HPDE6-E6E7 (cell line): ENCODE results near the gene SYT1.

ENCODE experiments used
- DNase-seq: peaks from one replicate; pipeline ENCODE4 v3.0.0; 2011; ENCODE audit warnings: missing footprints; ENCODE audit errors: extremely low spot score

Gene SYT1

GRCh38 chr12:79056775-79057174 is 192.2 kb downstream of the SYT1 start:
- no peak for DNase-seq

- DNase-seq, result no peak
Measured at GRCh38 chr12:79057540-79057939, 193.0 kb downstream of the SYT1 start.

DNA sequence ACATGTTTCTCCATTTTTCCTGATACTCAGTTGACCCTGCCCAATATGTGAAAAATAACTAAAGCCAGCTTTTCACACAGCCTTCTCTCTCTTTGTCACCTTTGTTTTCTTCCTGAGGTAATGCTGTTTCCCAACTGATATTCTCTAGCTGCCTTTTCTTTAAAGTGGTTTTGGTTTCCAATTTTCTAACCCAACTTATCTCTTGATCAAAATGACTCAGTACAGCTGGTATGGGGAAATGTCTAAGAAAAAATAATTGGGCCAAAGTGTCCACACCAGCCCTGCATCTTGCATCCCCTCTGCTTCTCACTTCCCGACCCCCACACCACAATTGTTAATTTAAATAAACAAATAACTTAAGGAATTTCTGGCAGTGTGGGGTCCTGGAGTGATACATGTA is 193.8 kb downstream of the SYT1 start:
- DNase-seq, result no peak

- no peak for DNase-seq
Measured at GRCh38 chr12:79059557-79059956, 195.0 kb downstream of the SYT1 start.

GRCh38 chr12:79063258-79063657 is 198.7 kb downstream of the SYT1 start:
- DNase-seq, result no peak

DNA sequence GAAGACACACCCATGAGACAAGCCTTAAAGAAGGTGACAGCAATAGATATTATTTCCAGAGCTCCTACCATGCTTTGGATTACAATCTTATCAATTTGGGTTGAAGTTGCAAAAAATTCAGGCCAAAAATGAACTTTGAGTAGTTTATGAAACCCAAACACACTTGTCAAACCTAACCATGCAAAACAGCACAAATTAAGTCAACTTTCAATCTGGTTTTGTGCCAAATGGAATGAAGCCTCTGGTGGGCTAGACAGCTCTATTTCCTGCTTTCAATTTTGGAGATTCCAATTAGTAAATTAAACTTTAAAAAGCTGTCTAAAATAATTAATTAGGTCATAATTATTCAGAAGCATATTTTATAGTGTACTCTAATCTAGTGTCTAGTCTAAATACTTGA is 203.4 kb downstream of the SYT1 start:
- no peak for DNase-seq

DNA sequence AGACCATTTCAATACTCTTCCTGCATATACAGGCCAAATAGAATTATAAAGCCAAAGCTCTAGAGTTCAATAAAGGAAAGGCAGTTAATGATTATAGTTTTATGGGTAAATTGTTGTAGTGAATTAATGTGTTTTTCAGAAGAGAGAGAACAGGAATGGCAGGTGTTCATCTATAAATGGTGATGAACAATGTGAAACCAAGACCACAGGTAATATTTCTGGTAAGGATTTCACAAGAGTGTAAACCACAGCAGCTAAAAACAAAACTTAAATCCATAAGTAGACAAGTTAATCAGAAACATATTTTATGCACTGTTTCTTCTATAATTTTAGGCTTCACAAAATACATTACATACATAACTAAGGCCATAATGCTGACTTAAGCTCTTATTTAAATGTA is 204.4 kb downstream of the SYT1 start:
- DNase-seq, result no peak

GRCh38 chr12:79071498-79071897 is 206.9 kb downstream of the SYT1 start:
- no peak for DNase-seq

GRCh38 chr12:79073506-79073905 is 208.9 kb downstream of the SYT1 start:
- no peak for DNase-seq

GRCh38 chr12:79082595-79082994 is 218.0 kb downstream of the SYT1 start:
- DNase-seq, result no peak

GRCh38 chr12:79083181-79083580 is 218.6 kb downstream of the SYT1 start:
- no peak for DNase-seq

GRCh38 chr12:79085106-79085682 is 220.6 kb downstream of the SYT1 start:
- no peak for DNase-seq

DNA sequence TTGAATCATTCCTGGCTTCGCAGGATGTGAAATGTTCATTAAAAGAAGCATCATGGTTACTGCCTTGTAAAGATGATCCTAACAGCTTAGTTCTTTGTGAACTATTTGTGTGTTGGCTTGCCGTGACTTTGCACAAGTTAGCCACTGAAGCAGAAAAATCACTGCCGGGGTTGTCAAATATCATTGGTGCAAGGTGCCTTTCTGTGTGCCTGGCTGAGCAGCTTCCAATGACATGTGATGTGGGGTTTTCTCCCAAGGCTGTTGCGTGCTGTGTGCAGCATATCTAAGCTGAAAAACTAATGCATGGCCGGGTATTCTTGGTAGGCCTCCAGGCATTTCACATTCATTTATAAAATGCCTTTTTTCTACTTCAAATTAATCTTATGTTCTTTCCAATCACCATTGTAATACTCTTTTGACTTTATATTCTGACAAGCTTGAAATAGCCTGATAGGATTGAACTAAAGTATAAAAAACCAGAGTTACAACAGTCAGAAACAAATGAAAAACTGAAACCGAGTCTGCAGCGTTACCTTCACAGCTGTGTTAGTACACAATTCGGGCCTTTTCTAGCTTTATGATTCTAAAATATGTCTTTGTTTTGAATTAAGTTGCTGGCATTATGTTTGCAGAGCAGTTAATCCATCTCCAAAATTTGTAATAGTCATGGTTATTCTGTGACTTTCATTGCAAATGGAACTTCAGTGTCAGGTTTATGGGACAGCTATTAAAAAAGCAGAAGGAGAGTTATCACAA is 222.1 kb downstream of the SYT1 start:
- DNase-seq, result no peak

DNA sequence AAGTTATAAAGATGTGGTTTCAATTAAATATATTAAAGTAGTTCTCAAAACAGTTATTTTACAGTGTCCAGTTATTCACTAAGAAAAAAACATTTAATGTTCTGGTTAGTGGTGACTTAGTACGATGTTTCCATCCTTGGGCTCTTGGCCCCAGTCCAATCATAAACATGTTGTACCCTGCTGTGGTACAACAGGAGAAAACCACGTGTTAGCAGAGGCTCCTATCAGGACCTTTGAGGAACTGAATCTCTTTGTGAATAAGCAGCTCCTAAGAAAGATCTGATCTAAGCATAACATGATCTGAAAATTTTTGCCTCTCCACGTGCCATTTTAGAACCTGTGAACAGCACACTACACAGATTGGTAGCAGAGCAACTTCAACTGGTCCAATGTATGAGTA is 234.0 kb downstream of the SYT1 start:
- DNase-seq, result no peak

DNA sequence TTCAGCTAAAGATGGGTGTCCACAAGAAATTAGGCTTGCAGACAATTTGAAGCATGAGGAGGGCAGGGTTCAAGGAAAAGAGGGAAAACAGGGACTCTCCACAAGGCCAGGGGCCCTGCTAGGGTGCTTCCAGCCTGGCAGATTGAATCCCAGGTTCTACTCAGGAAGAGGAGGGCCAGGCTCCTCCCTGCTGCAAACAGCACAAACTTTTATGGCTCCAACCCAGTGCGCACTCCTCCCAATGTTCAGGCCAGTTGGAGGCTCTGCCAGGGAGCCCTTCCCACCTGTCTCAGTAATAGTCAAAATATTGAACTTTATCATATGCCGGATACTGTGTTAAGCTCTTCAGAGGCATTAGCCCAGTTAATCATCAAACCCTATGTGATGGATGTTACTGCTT is 244.4 kb downstream of the SYT1 start:
- DNase-seq, result no peak

- DNase-seq, result no peak
Measured at GRCh38 chr12:79114896-79115295, 250.3 kb downstream of the SYT1 start.

- no peak for DNase-seq
Measured at GRCh38 chr12:79115743-79116142, 251.2 kb downstream of the SYT1 start.

GRCh38 chr12:79119796-79120195 is 255.2 kb downstream of the SYT1 start:
- DNase-seq, result no peak

- DNase-seq, result peak; percentile 11
Measured at GRCh38 chr12:79121486-79121885, 256.9 kb downstream of the SYT1 start.

- DNase-seq, result no peak
Measured at GRCh38 chr12:79124385-79124784, 259.8 kb downstream of the SYT1 start.

DNA sequence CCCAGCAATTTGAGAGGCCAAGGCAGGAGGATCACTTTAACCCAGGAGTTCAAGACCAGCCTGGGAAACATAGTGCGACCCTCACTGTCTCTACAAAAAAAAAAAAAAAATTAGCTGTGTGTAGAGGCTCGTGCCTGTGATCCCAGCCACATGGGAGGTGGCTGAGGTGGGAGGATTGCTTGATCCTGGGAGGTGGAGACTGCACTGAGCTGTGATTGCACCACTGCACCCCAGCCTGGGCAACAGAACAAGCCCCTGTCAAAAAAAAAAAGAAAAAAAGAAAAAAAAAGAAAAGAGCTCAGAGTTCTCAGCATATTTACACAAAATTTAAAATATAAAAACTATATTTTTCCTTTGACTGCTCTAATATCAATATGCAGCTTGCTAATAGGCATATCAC is 260.8 kb downstream of the SYT1 start:
- no peak for DNase-seq

GRCh38 chr12:79127271-79127751 is 262.7 kb downstream of the SYT1 start:
- DNase-seq, result peak; percentile 4

DNA sequence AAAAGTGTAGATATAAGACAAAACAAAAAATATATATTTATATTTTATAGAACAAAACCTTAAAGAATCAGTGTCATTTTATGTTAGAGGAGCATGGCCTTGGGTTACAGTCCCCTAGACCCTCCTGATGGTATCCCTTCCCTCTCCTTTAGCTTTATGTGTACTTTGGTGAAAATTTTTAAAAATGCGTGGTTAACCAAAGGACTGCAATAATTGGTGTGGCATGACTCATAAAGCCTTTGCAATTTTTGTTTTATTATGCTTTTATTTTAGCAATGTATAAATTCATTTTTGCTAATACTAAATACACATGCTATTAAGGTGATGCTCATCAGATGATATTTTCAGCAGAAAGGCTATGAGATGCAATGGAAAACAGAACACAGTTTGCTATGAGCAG is 264.4 kb downstream of the SYT1 start:
- no peak for DNase-seq

DNA sequence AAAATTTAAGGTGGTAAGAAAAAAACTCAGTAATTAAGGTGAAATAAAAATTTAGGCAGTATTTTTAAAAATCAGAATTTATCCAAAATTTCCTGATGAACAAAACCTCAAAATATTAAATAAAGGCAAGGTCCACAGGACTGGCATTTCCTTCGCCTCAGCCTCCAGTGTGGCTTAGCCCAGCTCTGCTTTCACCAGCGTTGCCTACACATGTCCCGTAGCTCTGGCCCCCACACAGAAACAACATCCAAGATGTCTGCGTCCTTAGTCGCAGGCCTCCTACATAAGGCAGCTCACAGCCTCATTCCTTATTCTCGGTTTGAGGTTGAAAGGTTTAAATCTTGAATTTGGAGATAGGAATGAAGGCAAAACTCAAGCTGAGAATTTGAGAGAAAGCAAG is 274.3 kb downstream of the SYT1 start:
- no peak for DNase-seq
